ENCODE results near the gene EDIL3.

DNA sequence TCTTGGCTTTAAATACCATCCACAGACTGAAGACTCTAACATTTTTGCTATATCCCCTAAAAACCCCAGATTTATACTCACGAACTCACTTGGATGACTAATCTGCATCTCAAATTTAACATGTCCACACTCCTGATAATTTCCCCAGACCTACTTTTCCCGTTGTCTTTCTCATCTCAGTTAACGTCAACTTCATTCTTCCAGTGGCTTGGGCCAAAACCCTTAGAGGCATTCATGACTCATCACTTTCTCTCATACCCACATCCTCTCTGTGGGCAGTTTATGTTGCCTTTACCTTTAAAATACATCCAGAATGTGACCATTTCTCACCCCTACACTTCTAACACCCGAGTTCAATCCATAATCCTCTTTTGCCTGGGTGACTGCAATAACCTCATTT is 96.7 kb downstream of the EDIL3 start:
- TF ChIP-seq, protein P1, sequence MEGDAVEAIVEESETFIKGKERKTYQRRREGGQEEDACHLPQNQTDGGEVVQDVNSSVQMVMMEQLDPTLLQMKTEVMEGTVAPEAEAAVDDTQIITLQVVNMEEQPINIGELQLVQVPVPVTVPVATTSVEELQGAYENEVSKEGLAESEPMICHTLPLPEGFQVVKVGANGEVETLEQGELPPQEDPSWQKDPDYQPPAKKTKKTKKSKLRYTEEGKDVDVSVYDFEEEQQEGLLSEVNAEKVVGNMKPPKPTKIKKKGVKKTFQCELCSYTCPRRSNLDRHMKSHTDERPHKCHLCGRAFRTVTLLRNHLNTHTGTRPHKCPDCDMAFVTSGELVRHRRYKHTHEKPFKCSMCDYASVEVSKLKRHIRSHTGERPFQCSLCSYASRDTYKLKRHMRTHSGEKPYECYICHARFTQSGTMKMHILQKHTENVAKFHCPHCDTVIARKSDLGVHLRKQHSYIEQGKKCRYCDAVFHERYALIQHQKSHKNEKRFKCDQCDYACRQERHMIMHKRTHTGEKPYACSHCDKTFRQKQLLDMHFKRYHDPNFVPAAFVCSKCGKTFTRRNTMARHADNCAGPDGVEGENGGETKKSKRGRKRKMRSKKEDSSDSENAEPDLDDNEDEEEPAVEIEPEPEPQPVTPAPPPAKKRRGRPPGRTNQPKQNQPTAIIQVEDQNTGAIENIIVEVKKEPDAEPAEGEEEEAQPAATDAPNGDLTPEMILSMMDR (IDR thresholded peaks at IDR 0.05): no peak
- TF ChIP-seq POLR2A (IDR thresholded peaks at IDR 0.05): no peak
